Measurements from ENCODE around the gene FGF8. TPM values are rescaled to one million over a fixed set of nuclear protein-coding genes. Genes with fewer than 3 reads are reported as not detected.

Gene FGF8
- total and polyA plus RNA-seq, 4 experiments from 2014 or later: not detected

DNA sequence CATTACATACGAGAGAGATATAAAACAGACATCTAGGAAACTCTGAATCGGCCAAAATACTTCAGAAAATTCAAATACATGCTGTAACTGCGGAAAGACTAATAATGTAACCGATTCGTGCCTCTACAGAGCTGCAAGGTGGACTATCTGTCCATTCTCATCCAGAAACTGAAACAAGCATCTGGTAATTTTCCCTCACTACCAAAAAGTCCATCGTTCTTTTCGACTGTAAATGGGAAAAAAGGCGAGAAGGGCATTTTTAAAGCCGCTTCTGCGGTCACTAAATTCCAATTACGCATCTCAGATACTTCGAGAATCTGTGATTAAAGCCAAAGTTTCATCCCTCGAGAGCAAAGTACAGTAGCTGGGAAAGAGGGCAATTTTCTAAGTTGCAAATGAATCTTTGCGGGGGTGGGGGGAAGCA, 41.0 kb upstream of the FGF8 start:
- no peaks in the 10 kb centered on the region for H3K27me3 ChIP-seq (ENCODE audit: insufficient read depth, low read length)
- Mint-ChIP-seq H3K27me3 (no peaks in the 10 kb centered on the region), H3K36me3 (peaks cover 24 to 36% of the 10 kb centered on the region in 2 donors), H3K27ac (peak overlapping the region; percentile 80 to 100 (median 95)), H3K4me1 (peaks cover 39 to 69% (median 50%) of the 10 kb centered on the region in 4 donors), H3K4me3 (peak overlapping the region; percentile 94 to 100 (median 98)), H3K9me3 (no peaks in the 10 kb centered on the region)
- peak overlapping the region; percentile 95 for H3K4me3 ChIP-seq (ENCODE audit: low read length in 2 of 2)
- H3K27ac ChIP-seq (ENCODE audit: low read depth, low read length): peak overlapping the region; percentile 85
- H3K4me1 ChIP-seq (ENCODE audit: insufficient read depth, low read length): peaks cover 60% of the 10 kb centered on the region
- POLR2A ChIA-PET (ENCODE audit: partially characterized antibody): interaction anchor here (1.4 to 9.9 kb wide), 7 partner anchors 13 to 38 kb away, joined by 3 to 204 read pairs (median 30); partner anchors contain the start of gene NPM3
- intact Hi-C loops (cut with micrococcal nuclease): loop anchor here (5.0 kb wide), 1 partner anchor 830 kb away; no protein-coding TSS in a partner anchor
- CTCF ChIA-PET (ENCODE audit: partially characterized antibody): interaction anchor here (2.4 to 2.6 kb wide), 3 partner anchors 18 to 24 kb away, joined by 6 to 14 read pairs (median 11); no protein-coding TSS in a partner anchor
- H3K36me3 ChIP-seq (ENCODE audit: insufficient read depth, low read length): peaks cover 14% of the 10 kb centered on the region
- no peak for DNase-seq
- no peaks in the 10 kb centered on the region for H3K9me3 ChIP-seq (ENCODE audit: control insufficient read depth in 1 of 2, low read length in 2 of 2)

DNA sequence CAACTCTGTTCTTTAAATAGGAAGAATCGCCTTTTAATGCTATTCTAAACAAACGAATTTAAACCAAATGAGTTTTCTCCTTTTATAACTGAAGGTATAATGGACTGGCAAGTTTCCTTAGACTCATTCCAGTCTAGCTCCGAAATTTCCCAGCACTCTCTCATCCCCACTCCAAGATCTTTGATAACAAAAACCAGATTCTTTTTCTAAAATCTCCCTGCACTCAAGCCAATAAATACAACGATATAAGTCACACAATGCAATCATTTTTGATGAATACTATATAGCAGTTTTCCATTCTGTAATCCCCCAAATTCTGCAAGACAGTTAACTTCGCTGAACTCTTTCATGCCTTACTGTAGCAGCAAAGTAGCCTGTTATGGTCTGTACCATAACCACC, 40.5 kb upstream of the FGF8 start:
- Mint-ChIP-seq H3K4me3 (peak overlapping the region; percentile 94 to 100 (median 98)), H3K4me1 (peaks cover 37 to 69% (median 50%) of the 10 kb centered on the region in 4 donors), H3K27me3 (no peaks in the 10 kb centered on the region), H3K27ac (peak overlapping the region; percentile 84 to 100 (median 95)), H3K36me3 (peaks cover 30 to 38% of the 10 kb centered on the region in 2 donors), H3K9me3 (no peaks in the 10 kb centered on the region)
- no peaks in the 10 kb centered on the region for H3K9me3 ChIP-seq (ENCODE audit: control insufficient read depth in 1 of 2, low read length in 2 of 2)
- H3K4me3 ChIP-seq (ENCODE audit: low read length in 2 of 2): peak overlapping the region; percentile 95
- intact Hi-C loops (cut with micrococcal nuclease): loop anchor here (5.0 kb wide), 1 partner anchor 831 kb away; no protein-coding TSS in a partner anchor
- H3K4me1 ChIP-seq (ENCODE audit: insufficient read depth, low read length): peaks cover 60% of the 10 kb centered on the region
- no peaks in the 10 kb centered on the region for H3K27me3 ChIP-seq (ENCODE audit: insufficient read depth, low read length)
- peaks cover 16% of the 10 kb centered on the region for H3K36me3 ChIP-seq (ENCODE audit: insufficient read depth, low read length)
- CTCF ChIA-PET (ENCODE audit: partially characterized antibody): interaction anchor here (1.1 to 2.6 kb wide), 4 partner anchors 19 to 34 kb away, joined by 3 to 14 read pairs (median 8); no protein-coding TSS in a partner anchor
- POLR2A ChIA-PET (ENCODE audit: partially characterized antibody): interaction anchor here (1.4 to 9.9 kb wide), 6 partner anchors 12 to 37 kb away, joined by 3 to 204 read pairs (median 46); partner anchors contain the start of gene NPM3
- H3K27ac ChIP-seq (ENCODE audit: low read depth, low read length): peak overlapping the region; percentile 85
- DNase-seq: no peak

DNA sequence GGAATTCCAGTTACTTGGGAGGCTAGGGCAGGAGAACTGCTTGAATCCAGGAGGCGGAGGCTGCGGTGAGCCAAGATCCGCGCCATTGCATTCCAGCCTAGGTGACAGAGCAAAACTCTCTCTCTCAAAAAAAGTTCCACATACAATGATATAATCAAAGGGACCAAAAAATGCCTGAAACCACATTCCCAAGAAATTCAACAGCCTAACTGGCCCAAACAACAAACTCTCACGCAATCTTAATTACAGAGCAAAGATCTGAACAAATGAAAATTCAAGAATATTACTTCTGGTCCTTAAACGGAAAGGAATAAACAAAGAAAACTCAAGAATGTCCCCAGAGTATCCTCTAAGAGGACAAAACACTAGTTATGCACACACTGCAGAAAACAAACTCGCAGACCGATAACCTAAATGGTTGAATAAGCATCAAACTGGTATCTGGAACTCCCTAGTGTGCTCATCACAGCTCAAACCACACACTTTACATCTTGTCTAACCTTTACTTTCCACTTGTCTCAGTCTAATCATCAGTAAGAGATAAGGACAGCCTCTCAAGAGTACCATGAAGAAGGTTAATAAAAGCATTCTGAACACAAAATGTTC, 38.7 kb upstream of the FGF8 start:
- H3K4me1 Mint-ChIP-seq: peaks cover 40 to 76% (median 50%) of the 10 kb centered on the region in 4 donors
- H3K9me3 Mint-ChIP-seq: no peaks in the 10 kb centered on the region
- Histone ChIP-seq H3K9me3 (ENCODE audit: control insufficient read depth in 1 of 2, low read length in 2 of 2) (no peaks in the 10 kb centered on the region), H3K27me3 (ENCODE audit: insufficient read depth, low read length) (no peaks in the 10 kb centered on the region), H3K4me1 (ENCODE audit: insufficient read depth, low read length) (peaks cover 60% of the 10 kb centered on the region), H3K36me3 (ENCODE audit: insufficient read depth, low read length) (peaks cover 28% of the 10 kb centered on the region), H3K27ac (ENCODE audit: low read depth, low read length) (peak overlapping the region; percentile 85), H3K4me3 (ENCODE audit: low read length in 2 of 2) (peak overlapping the region; percentile 43 to 95)
- H3K36me3 Mint-ChIP-seq: peaks cover 41 to 52% of the 10 kb centered on the region in 2 donors
- ChIA-PET CTCF (ENCODE audit: partially characterized antibody) (interaction anchor here (0.8 to 2.6 kb wide), 4 partner anchors 18 to 26 kb away, joined by 3 to 11 read pairs (median 4); no protein-coding TSS in a partner anchor), POLR2A (ENCODE audit: partially characterized antibody) (interaction anchor here (0.7 to 9.9 kb wide), 6 partner anchors 17 to 1536 kb away, joined by 3 to 204 read pairs (median 9); partner anchors contain the start of gene NPM3)
- peak overlapping the region; percentile 94 to 100 (median 98) for H3K4me3 Mint-ChIP-seq
- intact Hi-C loops (cut with micrococcal nuclease): loop anchor here (5.0 kb wide), 1 partner anchor 833 kb away; no protein-coding TSS in a partner anchor
- no peaks in the 10 kb centered on the region for H3K27me3 Mint-ChIP-seq
- DNase-seq: no peak
- H3K27ac Mint-ChIP-seq: peak overlapping the region; percentile 74 to 100 (median 89)

DNA sequence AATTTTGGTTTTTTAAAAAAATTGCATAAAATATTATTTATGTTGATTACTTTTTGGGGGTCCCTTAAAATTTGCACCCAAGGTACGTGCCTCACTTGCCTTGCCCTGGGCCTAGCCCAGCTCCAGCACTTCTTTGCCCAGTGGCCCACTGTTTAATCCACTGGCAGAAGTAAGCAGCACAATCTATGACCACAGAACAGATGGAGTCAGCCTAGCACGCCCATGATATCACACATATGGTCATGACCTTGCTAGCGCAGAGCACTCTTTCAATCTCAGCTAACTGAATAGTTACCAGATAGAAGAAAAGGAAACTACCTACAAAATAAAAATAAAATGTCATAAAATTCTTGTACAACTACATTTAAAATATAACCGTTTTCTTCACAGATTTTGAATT, 36.7 kb upstream of the FGF8 start:
- no peaks in the 10 kb centered on the region for H3K27me3 Mint-ChIP-seq
- peak overlapping the region in 2 of 7 donors; percentile 29 to 91 for H3K27ac Mint-ChIP-seq
- Histone ChIP-seq H3K4me3 (ENCODE audit: low read length in 2 of 2) (no peak overlapping the region), H3K9me3 (ENCODE audit: control insufficient read depth in 1 of 2, low read length in 2 of 2) (no peaks in the 10 kb centered on the region), H3K36me3 (ENCODE audit: insufficient read depth, low read length) (peaks cover 46% of the 10 kb centered on the region), H3K4me1 (ENCODE audit: insufficient read depth, low read length) (peaks cover 61% of the 10 kb centered on the region), H3K27ac (ENCODE audit: low read depth, low read length) (no peak overlapping the region), H3K27me3 (ENCODE audit: insufficient read depth, low read length) (no peaks in the 10 kb centered on the region)
- no peak for DNase-seq
- H3K4me3 Mint-ChIP-seq: peak overlapping the region in 5 of 8 donors; percentile 13 to 100 (median 44)
- ChIA-PET POLR2A (ENCODE audit: partially characterized antibody) (interaction anchor here (1.0 to 3.0 kb wide), 3 partner anchors 27 to 31 kb away, joined by 3 to 9 read pairs (median 4); partner anchors contain the start of gene NPM3), CTCF (ENCODE audit: partially characterized antibody) (interaction anchor here (0.6 to 2.6 kb wide), 9 partner anchors 10 to 67 kb away, joined by 3 to 12 read pairs (median 4); partner anchors contain the start of genes KCNIP2 and NPM3)
- peaks cover 44 to 68% of the 10 kb centered on the region in 2 donors for H3K36me3 Mint-ChIP-seq
- no peaks in the 10 kb centered on the region for H3K9me3 Mint-ChIP-seq
- H3K4me1 Mint-ChIP-seq: peaks cover 37 to 63% (median 44%) of the 10 kb centered on the region in 4 donors
- intact Hi-C loops (cut with micrococcal nuclease): loop anchor here (2.0 kb wide), 1 partner anchor 18 kb away; no protein-coding TSS in a partner anchor

DNA sequence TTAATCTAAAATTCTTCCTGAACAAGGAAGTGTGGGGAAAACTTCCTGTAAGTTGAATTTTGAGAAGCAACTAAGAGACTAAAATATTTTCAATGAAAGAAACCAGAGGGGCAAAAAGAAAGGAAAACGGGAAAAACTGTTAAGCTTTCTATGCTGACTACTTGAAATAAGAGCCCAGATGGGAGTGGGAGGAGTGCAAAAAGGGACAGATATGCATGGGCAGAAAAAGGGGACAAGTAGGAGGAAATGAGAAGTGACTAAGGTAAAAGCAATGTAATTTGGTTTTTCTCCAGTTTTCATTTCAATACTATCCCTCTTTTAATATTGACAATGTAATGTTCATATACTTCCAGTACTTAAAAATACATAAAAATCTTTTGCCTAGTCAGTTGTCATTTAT, 31.2 kb upstream of the FGF8 start:
- H3K4me1 Mint-ChIP-seq: peaks cover 18 to 37% (median 28%) of the 10 kb centered on the region in 4 donors
- POLR2A ChIA-PET (ENCODE audit: partially characterized antibody): interaction anchor here (1.2 to 5.5 kb wide), 2 partner anchors 11 to 22 kb away, joined by 4 to 30 read pairs; partner anchors contain the start of gene OGA
- peaks cover 72% of the 10 kb centered on the region for H3K36me3 ChIP-seq (ENCODE audit: insufficient read depth, low read length)
- peak overlapping the region in 3 of 7 donors; percentile 29 to 43 (median 35) for H3K27ac Mint-ChIP-seq
- H3K36me3 Mint-ChIP-seq: peaks cover 40 to 64% of the 10 kb centered on the region in 2 donors
- intact Hi-C loops (cut with micrococcal nuclease): no loop called here
- H3K27ac ChIP-seq (ENCODE audit: low read depth, low read length): no peak overlapping the region
- CTCF ChIA-PET (ENCODE audit: partially characterized antibody): interaction anchor here (0.8 to 1.6 kb wide), 2 partner anchors 11 to 34 kb away, joined by 3 to 4 read pairs; no protein-coding TSS in a partner anchor
- no peak for DNase-seq
- no peaks in the 10 kb centered on the region for H3K9me3 ChIP-seq (ENCODE audit: control insufficient read depth in 1 of 2, low read length in 2 of 2)
- no peaks in the 10 kb centered on the region for H3K27me3 ChIP-seq (ENCODE audit: insufficient read depth, low read length)
- no peak overlapping the region for H3K4me3 Mint-ChIP-seq
- no peaks in the 10 kb centered on the region for H3K9me3 Mint-ChIP-seq
- peaks cover 32% of the 10 kb centered on the region for H3K4me1 ChIP-seq (ENCODE audit: insufficient read depth, low read length)
- H3K4me3 ChIP-seq (ENCODE audit: low read length in 2 of 2): no peak overlapping the region
- no peaks in the 10 kb centered on the region for H3K27me3 Mint-ChIP-seq

DNA sequence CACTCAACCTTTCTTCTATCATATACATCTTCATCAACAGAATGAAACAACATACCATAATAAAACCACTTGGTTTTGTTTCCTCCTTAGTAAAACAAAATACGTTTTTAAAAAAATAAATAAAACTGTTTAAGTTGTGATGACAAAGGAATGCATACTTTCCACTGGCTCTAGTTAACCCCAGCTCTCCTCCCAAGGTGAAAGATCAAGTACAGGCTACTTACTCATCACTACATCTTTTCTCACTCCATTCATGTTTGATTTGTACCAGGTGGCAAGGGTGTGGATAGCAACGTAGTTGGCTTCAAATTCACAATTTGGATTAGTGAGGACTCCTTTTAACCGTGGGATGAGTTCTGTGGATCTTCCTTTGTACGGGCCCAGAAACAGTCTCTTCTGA, 27.6 kb upstream of the FGF8 start:
- POLR2A ChIA-PET (ENCODE audit: partially characterized antibody): interaction anchor here (1.0 to 5.5 kb wide), 3 partner anchors 14 to 19 kb away, joined by 3 to 30 read pairs (median 3); partner anchors contain the start of gene OGA
- Histone ChIP-seq H3K9me3 (ENCODE audit: control insufficient read depth in 1 of 2, low read length in 2 of 2) (no peaks in the 10 kb centered on the region), H3K4me3 (ENCODE audit: low read length in 2 of 2) (no peak overlapping the region), H3K27ac (ENCODE audit: low read depth, low read length) (no peak overlapping the region), H3K4me1 (ENCODE audit: insufficient read depth, low read length) (peaks cover 38% of the 10 kb centered on the region), H3K36me3 (ENCODE audit: insufficient read depth, low read length) (peaks cover 79% of the 10 kb centered on the region), H3K27me3 (ENCODE audit: insufficient read depth, low read length) (no peaks in the 10 kb centered on the region)
- intact Hi-C loops (cut with micrococcal nuclease): no loop called here
- H3K9me3 Mint-ChIP-seq: no peaks in the 10 kb centered on the region
- peaks cover 19 to 43% (median 28%) of the 10 kb centered on the region in 4 donors for H3K4me1 Mint-ChIP-seq
- peak overlapping the region in 1 of 8 donors; percentile 24 for H3K4me3 Mint-ChIP-seq
- no peak for DNase-seq
- H3K27me3 Mint-ChIP-seq: no peaks in the 10 kb centered on the region
- peak overlapping the region in 2 of 7 donors; percentile 11 to 17 for H3K27ac Mint-ChIP-seq
- CTCF ChIA-PET (ENCODE audit: partially characterized antibody): interaction anchor here (0.7 to 2.6 kb wide), 4 partner anchors 9 to 38 kb away, joined by 3 to 6 read pairs (median 3); no protein-coding TSS in a partner anchor
- H3K36me3 Mint-ChIP-seq: peaks cover 47 to 66% of the 10 kb centered on the region in 2 donors
